SK-N-SH treated with all-trans-retinoic acid at 6 μM for 48 hours (cell line): Measurements from ENCODE around the gene KIF3B.
"Not testable (repeated sequence)": the region's sequence is repeated elsewhere in the genome, so short reads cannot be mapped to it uniquely, and the experiment has no call there.

Experiments used
- CREB5 ChIP-seq: fragments of 250-450 bp; sonication (Bioruptor Pico); IDR thresholded peaks from 2 replicates; pipeline ENCODE4 v1.5.1; 2020; ENCODE audit warnings: low read depth, mild to moderate bottlenecking, moderate library complexity
- CSDC2 ChIP-seq: fragments of 250-450 bp; sonication (Bioruptor Pico); IDR thresholded peaks from 2 replicates; pipeline ENCODE4 v1.5.0; 2020; ENCODE audit warnings: mild to moderate bottlenecking, moderate library complexity
- OSR1 ChIP-seq: fragments of 250-450 bp; sonication (Bioruptor Pico); IDR thresholded peaks from 2 replicates; pipeline ENCODE4 v1.8.0; 2022; ENCODE audit warnings: moderate library complexity, mild to moderate bottlenecking, inconsistent platforms
- PPARA ChIP-seq: fragments of 250-450 bp; sonication (Bioruptor Pico); IDR thresholded peaks from 2 replicates; pipeline ENCODE4 v1.5.0; 2020; ENCODE audit warnings: mild to moderate bottlenecking, borderline replicate concordance
- RARB ChIP-seq: fragments of 250-450 bp; sonication (Bioruptor Pico); IDR thresholded peaks from 2 replicates; pipeline ENCODE4 v1.8.0; 2021; ENCODE audit warnings: mild to moderate bottlenecking, moderate library complexity
- TSHZ2 ChIP-seq: fragments of 250-450 bp; sonication (Bioruptor Pico); IDR thresholded peaks from 2 replicates; pipeline ENCODE4 v1.5.0; 2020; ENCODE audit warnings: mild to moderate bottlenecking, moderate library complexity
- ZC3H10 ChIP-seq: fragments of 250-450 bp; sonication (Bioruptor Pico); IDR thresholded peaks from 2 replicates; pipeline ENCODE4 v1.5.1; 2021; ENCODE audit warnings: mild to moderate bottlenecking, moderate library complexity
- ZFP3 ChIP-seq: fragments of 250-450 bp; sonication (Bioruptor Pico); IDR thresholded peaks from 2 replicates; pipeline ENCODE4 v1.5.0; 2020; ENCODE audit warnings: mild to moderate bottlenecking, moderate library complexity

- not testable (repeated sequence) for TF ChIP-seq CREB5 (CRISPR knock-in tag); ZFP3 (CRISPR knock-in tag); RARB (CRISPR knock-in tag); PPARA (CRISPR knock-in tag); ZC3H10 (CRISPR knock-in tag); TSHZ2; CSDC2 (CRISPR knock-in tag); OSR1
These were observed 63.6 kb downstream of the KIF3B start for GRCh38 chr20:32341053-32341452.
